Activated T-cell treated with anti-CD3 and anti-CD28 coated beads, Interleukin-2, amount 50 U/mL, for 48 hours (primary cell): Measurements from ENCODE around the gene TUBA1C.
"Not testable (repeated sequence)": the region's sequence is repeated elsewhere in the genome, so short reads cannot be mapped to it uniquely, and the experiment has no call there.

Source experiments
- DNase-seq, 2 experiments: peaks; one replicate each; pipeline ENCODE4 v3.0.0-alpha.2; 2020

Gene TUBA1C

GRCh38 chr12:49283541-49284429 is 18.9 kb downstream of the TUBA1C start:
- no peak for DNase-seq

DNA sequence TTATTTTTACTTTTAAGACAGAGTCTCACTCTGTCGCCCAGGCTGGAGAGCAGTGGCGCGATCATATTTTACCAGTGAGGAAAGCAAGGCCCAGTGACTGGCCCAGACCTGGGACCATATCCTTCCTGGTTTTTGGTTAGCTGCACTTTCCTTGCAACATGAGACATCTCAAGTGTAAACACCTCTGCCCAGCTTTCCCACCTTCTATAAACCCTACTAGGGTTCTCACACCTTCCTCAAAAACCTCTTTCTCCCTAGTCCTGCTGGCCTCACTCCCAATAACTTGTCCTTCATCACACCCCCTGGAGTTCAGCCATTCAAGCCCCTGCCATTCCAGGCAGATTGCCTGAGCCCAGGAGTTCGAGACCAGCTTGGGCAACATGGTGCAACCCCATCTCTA is 19.8 kb downstream of the TUBA1C start:
- DNase-seq, result no peak

DNA sequence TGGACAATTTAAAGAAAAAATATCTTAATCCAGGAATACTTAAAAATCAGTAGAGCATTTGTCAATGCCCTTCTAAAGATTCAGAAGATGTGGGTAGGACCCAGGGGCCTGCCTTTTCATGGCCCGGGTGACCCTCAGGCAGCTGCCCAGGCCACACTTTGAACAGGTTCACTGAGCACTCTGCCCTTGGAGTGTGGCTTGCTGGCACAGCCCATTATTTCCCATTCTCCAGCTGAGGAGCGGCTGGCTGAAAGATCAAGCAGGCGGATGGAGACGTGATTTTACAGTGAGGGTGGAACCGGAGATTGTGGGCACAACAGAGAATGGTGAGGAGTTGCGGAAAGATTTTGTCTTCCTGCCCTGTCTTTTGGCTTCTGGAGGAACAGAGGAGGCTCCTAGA is 23.0 kb downstream of the TUBA1C start:
- DNase-seq, result no peak

GRCh38 chr12:49288412-49288853 is 23.6 kb downstream of the TUBA1C start:
- peak; percentile 79 to 80 for DNase-seq

- DNase-seq, result no peak
Observed at GRCh38 chr12:49288922-49289555, 24.2 kb downstream of the TUBA1C start.

- DNase-seq, result no peak
Observed at GRCh38 chr12:49292729-49293055, 27.8 kb downstream of the TUBA1C start.

GRCh38 chr12:49293056-49293956 is 28.4 kb downstream of the TUBA1C start:
- DNase-seq, result no peak

- no peak for DNase-seq
Observed at GRCh38 chr12:49294086-49294803, 29.4 kb downstream of the TUBA1C start.

GRCh38 chr12:49294804-49295081 is 29.9 kb downstream of the TUBA1C start:
- DNase-seq, result no peak

DNA sequence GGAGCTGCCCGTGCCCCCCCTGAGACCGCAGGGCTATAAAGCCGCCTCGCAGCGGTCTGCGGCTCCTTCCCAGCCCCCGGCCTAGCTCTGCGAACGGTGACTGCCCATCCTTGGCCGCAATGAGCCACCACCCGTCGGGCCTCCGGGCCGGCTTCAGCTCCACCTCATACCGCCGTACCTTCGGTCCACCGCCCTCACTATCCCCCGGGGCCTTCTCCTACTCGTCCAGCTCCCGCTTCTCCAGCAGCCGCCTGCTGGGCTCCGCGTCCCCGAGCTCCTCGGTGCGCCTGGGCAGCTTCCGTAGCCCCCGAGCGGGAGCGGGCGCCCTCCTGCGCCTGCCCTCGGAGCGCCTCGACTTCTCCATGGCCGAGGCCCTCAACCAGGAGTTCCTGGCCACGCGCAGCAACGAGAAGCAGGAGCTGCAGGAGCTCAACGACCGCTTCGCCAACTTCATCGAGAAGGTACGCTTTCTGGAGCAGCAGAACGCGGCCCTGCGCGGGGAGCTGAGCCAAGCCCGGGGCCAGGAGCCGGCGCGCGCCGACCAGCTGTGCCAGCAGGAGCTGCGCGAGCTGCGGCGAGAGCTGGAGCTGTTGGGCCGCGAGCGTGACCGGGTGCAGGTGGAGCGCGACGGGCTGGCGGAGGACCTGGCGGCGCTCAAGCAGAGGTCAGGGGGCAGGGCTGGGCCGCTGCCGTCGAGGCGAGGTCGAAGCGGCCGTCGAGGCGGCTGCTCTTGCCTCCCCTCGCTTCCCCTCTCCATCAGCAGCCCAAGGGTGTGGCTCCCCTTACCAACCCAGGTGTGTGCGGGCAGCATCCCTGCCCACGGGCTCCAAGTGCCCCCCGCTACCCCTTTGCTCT is 30.4 kb downstream of the TUBA1C start, which contains the start of gene PRPH:
Gene PRPH, plus strand, starts transcription at position 66 of the 855 bp plus-strand sequence. Its CDS starts 54 bp downstream, at position 120.
- peak in 1 of 2 experiments; percentile 45 for DNase-seq

DNA sequence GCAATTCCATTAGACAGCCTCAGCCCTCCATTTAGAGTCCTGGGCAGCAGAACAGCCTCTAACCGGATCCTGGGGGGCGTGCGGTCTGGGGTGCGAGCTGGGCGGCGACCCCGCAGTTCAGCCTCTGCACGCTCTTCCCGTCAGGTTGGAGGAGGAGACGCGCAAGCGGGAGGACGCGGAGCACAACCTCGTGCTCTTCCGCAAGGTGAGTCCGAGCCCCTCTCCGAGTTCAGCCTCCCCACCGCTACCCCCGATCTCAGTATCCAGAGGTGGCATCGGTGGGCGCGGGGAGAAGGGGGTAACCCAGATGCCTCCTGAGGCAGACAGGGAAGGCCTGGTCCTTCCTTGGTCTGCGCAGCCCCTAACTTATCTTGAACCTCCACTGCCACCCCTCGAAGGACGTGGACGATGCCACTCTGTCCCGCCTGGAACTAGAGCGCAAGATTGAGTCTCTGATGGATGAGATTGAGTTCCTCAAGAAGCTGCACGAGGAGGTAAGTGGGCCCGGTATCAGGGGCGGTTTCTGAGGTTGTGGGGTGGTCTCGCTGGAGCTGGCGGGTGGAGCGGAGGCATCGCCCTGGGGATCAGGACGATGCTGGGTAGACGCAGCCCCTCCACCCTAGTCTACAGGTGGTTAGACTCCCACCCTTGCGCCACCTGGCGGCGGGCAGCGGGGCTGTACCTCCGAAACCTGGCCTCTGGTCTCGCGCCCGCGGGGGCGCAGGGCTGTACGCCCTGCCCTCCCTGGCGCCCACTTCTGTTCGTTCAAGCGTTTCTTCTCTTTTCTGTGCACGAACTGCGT is 31.4 kb downstream of the TUBA1C start:
- DNase-seq, result peak; percentile 78 to 82

DNA sequence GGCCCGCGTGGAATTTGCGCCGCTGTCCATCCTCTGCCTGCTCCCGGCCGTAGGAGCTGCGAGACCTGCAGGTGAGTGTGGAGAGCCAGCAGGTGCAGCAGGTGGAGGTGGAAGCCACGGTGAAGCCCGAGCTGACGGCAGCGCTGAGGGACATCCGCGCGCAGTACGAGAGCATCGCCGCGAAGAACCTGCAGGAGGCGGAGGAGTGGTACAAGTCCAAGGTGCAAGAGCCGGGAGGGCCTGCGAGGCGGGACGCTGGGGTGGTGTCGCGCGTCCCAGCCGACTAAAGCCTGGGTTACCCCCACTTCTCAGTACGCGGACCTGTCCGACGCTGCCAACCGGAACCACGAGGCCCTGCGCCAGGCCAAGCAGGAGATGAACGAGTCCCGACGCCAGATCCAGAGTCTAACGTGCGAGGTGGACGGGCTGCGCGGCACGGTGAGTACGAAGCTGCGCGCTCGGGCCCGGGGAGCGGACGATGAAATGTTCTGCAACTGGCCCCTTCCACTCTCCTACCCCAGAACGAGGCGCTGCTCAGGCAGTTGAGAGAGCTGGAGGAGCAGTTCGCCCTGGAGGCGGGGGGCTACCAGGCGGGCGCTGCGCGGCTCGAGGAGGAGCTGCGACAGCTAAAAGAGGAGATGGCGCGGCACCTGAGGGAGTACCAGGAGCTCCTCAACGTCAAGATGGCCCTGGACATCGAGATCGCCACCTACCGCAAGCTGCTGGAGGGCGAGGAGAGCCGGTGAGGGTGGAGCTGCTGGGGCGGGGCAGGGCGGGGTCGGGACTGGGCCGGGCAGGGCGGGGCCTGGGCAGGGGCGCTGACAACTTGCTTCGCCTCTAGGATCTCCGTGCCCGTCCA is 32.2 kb downstream of the TUBA1C start:
- DNase-seq, result peak; percentile 55 to 66

DNA sequence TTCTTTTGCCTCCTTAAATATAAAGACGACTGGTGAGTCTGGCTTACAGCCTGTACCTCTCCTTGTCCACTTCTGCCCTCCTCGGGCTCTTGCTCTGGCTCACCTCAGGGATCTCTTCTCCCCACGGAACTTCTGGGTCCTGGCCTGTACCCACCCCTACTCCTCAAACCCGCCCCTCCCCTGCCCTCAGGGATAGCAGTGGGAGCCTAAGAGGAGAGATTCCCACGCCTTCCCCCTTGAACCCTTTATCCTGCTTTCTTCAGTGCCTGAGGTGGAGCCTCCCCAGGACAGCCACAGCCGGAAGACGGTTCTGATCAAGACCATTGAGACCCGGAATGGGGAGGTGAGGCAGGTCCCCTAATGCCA is 32.8 kb downstream of the TUBA1C start:
- DNase-seq, result no peak

DNA sequence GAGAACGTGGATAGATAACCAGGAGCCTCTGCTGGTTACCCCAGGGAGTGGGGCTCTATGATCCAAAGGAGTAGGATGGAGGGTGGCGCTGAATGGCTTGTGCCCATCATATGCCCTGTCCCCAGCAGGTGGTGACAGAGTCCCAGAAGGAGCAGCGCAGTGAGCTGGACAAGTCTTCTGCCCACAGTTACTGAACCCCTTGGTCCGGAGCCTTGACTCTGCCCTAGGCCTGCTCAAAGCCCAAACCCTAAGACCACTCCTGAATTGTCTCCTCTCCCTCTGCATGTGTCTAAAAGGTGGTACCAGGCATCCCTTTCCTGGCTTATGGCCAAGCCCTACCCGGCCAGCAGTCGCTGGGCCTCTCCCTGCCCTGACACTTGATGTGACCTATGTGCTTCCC is 33.3 kb downstream of the TUBA1C start:
- peak in 1 of 2 experiments; percentile 26 for DNase-seq

DNA sequence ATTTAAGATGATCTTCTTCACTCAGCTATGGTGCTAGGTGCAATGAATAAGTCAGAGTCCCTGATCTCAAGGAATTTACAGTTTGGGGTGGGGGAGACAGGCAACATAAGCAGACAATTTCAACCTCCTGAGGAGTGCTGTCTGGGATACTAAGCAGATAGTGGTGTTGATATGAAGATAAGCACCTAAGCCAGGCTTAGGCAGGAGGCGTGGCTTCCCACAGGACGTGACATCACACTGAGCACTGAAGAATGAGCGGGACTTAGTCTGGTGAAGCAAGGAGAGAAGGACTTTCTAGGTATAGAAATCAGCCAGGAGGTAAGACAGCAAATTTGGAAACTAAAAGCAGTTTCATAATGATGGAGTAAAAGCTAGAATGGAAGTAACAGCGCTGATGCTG is 36.9 kb downstream of the TUBA1C start:
- peak; percentile 59 to 64 for DNase-seq

DNA sequence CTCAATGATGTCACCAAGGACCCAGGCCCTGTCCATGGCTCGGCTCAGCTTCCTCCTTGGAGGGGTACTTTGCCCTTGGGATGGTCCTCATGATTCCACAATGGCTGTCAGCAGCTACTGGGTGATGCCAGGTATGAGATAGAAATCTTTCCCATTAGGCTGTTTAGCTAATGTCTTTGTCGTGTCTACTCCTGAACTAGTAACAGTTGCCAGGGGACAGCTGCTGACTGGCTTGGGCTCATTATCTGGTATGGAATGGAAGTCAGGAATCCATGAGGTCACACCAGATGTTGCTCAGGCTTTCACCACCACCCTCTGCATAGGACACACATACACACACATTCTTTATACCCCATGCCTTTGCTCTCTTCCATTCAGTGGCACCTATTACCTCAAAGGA is 39.3 kb downstream of the TUBA1C start:
- DNase-seq, result no peak

DNA sequence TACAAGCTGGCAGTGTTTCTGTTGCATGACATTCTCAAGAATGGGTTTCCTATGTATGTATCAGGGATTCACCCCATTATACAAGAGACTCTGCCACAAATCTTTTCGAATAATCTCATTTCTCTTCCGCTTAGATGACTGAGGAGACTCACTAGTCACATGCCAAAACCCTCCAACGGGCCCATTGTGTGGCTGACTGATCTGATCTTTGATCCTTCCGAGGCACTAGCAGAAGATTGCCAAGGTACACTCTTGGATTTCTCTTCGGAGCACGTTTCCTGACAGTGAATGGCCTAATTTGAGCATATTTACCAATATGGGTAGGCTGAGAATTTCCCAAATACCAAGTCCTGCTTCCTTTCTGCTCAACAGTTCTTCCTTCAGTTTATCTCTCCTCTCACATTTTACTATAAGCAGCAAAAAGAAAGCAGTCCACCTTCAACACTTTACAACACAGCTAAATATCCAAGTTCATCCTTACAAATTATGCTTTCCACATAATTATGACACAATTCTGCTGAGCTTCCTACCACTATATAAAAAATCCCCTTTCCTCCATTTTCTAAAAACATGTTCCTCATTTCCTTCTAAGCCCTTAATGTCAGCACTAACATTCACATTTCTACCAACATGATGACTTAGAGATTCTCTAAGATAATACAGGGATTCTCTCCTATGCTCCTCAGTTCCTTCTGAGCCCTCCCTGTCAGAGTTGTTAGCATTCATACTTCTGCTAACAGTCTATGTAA is 41.1 kb downstream of the TUBA1C start:
- DNase-seq, result no peak

- no peak for DNase-seq
Observed at GRCh38 chr12:49309386-49309785, 44.5 kb downstream of the TUBA1C start.

GRCh38 chr12:49310451-49311000 is 45.6 kb downstream of the TUBA1C start:
- not testable (repeated sequence) for DNase-seq
